ENCODE data around the gene MSX1.

Gene MSX1

DNA sequence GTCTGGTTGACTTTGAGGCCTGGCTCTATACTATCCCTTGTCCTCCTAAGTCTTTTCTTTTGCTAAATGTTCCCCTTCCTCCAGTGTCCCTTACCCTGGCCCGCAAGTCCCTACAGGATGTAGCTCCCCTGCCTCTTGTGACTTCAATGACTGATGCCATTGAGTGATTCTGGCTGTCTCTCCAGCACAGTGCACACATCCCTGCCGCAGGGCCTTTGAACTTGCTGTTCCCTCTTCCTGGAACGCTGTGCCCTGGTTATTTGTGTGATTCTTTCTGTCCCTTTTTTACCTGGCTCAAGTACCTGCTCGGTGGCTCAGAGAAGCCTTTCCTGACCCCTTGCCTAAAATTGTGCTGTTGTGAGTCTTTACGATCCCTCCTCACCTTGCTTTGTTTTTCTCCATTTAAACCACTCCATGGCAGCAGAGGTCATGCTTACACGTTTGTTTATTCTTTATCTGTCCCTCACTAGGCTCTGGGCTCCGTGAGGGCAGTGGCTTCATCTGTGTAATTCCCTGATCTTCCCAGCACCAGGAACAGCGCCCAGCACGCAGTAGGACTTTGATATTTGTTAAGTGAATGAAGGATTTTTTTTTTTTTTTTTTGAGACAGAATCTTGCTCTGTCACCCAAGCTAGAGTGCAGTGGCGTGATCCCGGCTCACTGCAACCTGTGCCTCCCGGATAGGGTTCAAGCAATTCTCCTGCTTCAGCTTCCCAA lies 17.6 kb downstream of the MSX1 start:
- TF ChIP-seq CTCF (IDR thresholded peaks at IDR 0.05): no peak

- TF ChIP-seq CTCF (IDR thresholded peaks at IDR 0.05): peak; percentile 60
These were observed 21.0 kb downstream of the MSX1 start for GRCh38 chr4:4880492-4880891.

GRCh38 chr4:4881432-4881831 lies 22.0 kb downstream of the MSX1 start:
- TF ChIP-seq CTCF (IDR thresholded peaks at IDR 0.05): no peak

DNA sequence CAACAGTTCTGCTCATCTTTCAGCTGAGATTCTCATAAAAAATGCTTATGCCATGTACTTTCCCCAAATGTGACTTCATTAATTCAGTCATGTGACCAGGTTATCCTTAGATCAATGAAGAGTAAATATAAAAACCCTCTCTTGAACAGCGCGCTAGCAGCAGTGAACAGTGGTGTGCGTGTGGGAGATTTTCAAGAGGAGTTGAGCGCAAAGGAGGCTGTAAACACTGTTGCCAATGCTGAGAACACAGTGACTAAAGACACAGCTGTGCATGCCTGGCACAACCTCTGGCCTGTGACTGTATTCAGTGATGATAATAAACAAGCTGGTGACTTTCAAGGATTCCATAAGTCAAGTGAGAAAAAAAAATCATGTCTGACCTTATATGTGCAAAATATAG lies 25.1 kb downstream of the MSX1 start:
- TF ChIP-seq CTCF (IDR thresholded peaks at IDR 0.05): no peak

DNA sequence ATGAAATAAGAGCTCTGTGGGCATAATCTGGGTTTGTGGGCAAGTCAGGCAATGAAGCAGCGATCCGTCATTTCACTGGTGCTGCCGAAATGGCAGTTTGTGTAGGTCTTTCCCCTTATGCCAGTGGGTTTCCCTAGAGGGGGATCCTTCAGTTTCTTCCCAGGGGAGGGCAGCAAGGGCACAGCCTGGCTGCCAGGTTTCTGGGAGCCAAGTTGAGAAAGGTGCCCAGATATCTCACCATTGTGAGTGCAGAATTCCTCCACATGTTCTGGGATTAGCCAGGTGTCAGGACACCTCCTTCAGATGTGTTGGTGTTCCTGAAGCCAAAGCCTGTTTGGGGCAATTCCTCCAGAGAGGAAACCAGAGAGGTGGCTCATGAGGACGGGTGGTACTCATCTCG lies 28.0 kb downstream of the MSX1 start:
- no peak for TF ChIP-seq CTCF (IDR thresholded peaks at IDR 0.05)

- no peak; the same call in 1 of the 2 replicates for TF ChIP-seq CTCF (IDR thresholded peaks at IDR 0.05)
These were observed 29.2 kb downstream of the MSX1 start for GRCh38 chr4:4888695-4889094.

DNA sequence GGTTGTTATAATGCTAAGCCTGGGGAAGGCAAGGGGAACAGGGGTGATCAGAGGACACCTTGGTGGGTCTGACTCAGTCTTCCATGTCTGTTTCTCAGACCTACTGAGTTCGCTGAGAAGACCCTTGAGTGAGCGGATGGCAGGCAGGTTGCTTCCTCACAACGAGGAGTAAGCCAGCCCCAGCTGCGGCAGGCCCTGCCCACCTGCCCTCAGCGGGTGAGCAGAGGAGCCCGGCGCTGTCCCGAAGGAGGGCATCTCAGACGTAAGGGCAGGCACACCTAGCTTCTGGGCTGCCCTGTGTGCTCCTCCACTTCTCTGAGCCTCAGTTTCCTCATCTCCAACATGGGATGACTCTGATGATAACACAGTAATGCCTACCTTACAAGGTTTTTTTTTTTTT lies 30.3 kb downstream of the MSX1 start:
- TF ChIP-seq CTCF (IDR thresholded peaks at IDR 0.05): no peak

Data from LNCAP (cell line).